CD4-positive, alpha-beta T cell treated with Interleukin-6 for 4 hours (primary cell): ENCODE results near the gene GH1.
A peak's percentile ranks its signal among the peaks of the same experiment; 100 is the strongest.

Experiments used
- DNase-seq: peaks from one replicate; pipeline ENCODE4 v3.0.0-alpha.2; 2020; ENCODE audit warnings: mixed read lengths

GH1 gene

GRCh38 chr17:63944736-63945499 lies 26.3 kb upstream of the GH1 start:
- DNase-seq, result no peak

DNA sequence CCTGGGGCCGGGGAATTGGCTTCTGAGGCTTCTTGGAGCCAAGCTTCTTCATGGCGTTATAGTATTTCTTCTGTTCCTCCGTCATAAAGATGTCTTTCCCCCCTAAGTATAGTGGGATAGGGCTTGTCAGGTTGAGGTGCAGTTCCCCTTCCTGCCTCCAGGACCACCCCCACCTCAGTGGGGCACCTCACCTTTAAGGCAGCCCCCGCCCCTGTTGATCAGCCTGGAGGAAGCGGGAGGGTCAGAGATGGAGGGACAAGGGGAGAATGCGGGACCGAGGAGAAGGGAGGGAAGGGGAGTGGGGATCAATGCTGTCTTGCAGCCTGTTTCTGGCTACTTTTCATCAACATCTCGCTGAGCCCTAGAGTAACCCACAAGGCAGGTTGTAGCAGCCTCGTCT lies 25.1 kb upstream of the GH1 start:
- no peak for DNase-seq

- no peak for DNase-seq
Observed at GRCh38 chr17:63942309-63942985, 23.8 kb upstream of the GH1 start.

GRCh38 chr17:63941751-63942150 lies 23.1 kb upstream of the GH1 start:
- no peak for DNase-seq

DNA sequence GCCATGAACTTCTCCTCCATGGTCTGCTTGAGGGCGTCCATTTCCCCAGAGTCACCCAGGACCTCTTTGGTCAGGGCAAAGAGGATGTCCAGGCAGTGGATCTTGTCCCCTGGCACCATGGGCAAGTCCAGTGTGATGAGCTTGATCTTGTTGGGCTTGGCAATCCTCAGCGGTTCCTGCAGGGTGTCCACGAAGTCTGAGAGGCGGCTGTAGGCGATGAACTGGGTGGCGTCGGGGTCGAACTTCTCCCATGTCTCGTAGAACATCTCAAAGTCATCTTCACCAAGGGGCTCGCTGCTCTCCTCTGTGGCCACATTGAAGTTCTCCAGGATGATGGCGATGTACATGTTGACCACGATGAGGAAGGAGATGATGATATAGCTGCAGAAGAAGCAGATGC lies 22.5 kb upstream of the GH1 start:
- DNase-seq, result no peak

DNA sequence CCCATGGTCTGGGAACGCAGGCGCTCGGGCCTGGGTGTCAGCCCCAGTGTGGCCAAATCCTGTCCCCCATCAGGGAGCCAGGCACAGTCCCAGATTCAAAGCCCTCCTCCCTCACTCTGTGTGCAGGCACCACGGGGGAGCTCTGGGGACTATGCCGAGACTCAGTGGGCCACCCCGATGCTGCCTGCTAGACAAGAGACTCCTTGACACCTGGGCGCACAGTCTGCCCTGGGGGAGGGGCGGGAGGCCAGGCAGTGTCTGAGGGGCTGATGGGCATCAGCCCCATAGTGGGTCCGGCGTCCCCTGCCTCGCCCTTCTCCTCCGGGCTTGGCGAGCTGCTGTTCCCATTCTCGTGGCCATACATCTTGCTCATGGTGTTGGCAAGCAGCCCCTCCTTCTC lies 21.9 kb upstream of the GH1 start:
- DNase-seq, result no peak

GRCh38 chr17:63939884-63940283 lies 21.2 kb upstream of the GH1 start:
- no peak for DNase-seq

DNA sequence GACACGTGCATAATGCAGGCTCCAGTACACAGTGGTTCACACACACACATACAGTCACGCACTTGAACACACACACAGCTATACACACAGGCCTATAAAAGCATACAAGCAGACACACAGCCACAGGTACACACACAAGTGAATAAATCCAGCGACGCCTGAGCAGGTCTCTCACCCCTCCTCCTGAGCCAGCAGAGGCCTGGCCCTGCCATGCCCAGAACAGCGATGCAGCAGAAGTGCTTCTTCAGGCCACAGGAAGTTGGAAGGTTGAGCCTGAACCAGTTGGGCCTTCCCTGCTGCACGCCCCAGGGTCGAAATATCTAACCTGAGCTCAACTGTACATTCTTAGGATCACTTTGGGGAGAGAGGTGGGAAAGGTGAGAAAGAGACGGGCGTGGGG lies 20.8 kb upstream of the GH1 start:
- no peak for DNase-seq

DNA sequence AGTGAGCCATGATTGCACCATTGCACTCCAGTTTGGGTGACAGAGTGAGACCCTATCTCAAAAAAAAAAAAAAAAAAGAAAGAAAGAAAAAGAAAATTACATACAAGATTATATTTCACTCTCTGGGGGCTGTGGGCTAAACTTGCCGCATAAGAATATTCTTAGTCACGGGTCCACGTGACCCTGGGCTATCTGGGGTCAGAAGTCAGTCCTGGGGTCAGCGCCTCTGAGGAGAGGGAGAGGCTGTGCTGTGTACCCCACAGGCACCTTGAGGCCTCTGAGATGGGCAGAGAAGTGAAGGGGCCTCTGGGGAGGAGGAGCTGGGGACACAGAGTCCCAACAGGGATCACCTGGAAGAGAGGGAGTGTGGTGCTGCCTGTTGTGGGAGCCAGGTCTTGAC lies 19.3 kb upstream of the GH1 start:
- no peak for DNase-seq

DNA sequence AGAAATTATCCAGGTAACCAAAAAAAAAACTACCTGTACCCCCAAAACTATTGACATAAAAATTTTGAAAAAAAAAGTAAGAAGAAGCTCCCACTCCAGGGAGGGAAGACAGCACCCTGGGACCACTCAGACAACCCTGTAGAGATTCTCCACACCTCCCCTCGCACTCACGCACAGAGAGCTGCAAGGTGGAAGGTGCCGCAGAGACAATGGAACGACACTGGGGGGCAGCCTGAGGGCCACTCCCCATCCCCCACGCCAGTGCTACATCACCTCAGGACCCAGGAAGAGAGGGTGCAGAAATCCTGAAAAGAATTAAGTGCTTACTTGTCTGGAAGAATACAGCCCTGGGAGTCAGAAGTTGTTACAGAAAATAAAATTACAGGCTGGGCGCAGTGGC lies 18.7 kb upstream of the GH1 start:
- DNase-seq, result no peak

GRCh38 chr17:63934183-63935112 lies 15.8 kb upstream of the GH1 start:
- DNase-seq, result no peak

DNA sequence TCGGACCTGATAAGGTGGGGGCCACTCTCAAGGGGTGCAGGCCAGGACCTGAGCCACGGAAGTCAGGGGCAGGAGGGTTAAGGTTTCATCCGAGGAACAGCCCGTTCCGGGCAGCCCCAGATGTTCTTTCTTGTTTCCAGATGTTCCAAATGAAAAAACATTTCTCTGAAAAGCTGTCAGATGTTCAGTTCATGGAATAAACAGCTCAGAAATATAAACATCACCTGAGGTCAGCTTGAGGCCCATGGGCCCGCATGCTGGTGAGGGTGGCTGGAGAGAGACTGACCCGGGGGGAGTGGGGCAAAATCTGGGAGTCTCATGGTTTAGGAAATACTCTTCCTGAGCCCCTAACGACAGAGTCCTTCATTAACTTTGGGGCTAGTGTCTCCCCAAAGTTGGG lies 15.0 kb upstream of the GH1 start:
- DNase-seq, result no peak

DNA sequence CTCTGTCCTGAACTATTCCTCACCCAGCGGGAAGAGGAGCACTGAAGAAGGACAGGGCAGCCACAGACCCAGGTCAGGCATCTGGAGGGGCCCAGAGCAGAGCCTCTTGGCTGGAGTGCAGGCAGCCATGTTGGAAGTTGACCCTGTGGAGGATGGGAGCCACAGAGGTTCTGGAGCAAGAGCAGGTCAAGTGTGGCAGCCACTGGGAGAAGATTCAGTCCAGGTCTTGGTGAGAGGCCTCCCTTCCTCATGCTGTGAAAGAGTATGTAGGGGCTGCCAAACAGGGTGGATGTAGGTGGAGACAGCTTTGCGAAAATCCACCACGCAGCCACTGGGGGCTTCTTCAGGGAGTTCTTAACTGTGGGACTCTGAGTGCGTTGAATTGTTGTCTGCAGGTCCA lies 14.1 kb upstream of the GH1 start:
- no peak for DNase-seq

GRCh38 chr17:63931981-63932561 lies 13.4 kb upstream of the GH1 start, which contains the start of gene CD79B:
Gene CD79B (minus strand): TSS chr17:63932331. CDS start chr17:63932261, 70 bp downstream.
- peak; percentile 56 for DNase-seq

DNA sequence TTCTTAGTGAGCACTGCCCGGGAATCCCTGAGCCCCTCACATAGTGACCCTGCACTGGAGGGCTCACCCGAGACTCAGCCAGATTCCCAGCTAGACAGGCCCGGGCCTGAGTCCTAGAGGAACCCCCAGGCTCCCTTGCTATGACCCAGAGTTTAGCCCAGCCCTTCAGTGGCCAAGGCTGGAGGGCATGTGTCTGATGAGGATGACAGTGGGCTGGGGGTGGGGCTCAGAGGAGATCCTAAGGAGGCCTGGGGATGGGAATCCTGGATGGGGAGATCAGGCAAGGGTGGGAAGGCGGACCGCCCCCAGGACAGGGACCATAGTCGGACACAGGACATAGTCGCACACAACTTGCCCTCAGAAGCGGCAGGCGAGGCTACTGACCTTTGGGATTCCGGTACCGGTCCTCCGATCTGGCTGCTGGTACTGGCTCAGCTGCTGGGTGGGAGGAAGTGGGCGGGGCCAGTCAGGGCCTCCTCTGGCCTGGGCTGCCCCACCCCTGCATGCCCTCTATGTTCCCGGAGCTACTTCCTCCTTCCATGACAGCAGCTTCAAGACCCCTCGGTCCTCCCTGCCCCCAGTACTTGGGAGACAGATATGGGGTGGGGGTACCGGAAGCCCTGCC lies 12.4 kb upstream of the GH1 start:
- DNase-seq, result peak; percentile 83

- no peak for DNase-seq
Observed at GRCh38 chr17:63929860-63930766, 11.5 kb upstream of the GH1 start.

GRCh38 chr17:63928966-63929695 lies 10.5 kb upstream of the GH1 start:
- DNase-seq, result no peak

DNA sequence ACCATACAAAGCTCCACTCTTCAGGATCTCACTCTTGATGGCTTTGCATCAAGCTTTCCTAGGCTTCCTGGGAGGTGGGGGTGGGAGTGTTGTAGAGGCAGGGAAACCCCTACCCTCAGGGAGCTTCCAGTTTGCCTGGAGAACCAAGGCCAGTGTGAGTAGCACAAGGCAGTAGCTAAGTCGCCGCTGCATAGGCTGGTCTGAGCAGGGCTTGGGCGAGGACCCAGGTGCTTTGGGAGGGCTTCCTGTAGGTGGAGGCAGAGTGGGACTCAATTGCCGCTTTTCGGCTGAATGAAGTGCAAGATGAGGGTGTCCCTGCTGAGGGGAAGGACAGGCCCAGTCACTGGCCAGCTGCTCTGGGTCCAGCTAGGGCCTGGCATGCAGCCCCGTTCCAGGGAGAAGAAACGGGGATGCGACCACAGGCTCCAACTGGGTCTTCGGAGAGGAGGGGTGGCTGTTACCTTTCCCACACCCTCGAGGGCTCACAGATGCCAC lies 9.6 kb upstream of the GH1 start:
- DNase-seq, result no peak

DNA sequence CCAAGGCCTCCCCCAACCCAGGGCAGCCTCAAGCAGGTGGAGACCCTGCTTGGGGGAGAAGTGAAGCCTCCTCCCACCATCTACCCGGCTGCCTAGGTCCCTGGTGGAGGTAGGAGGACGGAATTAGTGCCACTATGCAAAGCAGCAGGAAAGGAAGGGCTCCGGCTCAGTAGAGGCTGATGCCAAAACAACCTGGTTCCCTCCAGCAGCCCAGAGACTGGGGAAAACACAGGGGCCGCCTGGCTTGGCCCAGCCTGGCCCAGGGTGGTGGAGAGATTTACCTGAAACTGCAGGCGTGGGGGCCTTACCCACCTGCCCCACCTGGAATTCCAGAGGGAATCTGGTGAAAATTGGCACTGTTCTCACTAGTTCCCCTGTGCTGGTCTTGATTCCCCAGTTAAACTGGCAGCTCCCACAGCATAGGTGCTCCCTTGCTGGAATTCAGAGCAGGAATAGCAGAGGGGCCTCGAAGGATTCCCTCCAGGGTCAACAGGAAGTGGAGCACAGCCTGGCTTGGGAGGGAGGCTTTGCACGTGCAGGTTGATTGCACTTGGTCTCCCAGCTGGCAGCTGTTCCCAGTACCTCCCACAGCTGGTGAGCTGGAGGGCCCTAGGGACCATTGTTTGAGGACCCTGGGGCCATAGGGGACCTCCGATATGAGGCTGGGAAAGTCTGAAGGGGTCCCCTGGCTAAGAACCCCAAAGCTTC lies 9.0 kb upstream of the GH1 start:
- DNase-seq, result no peak

DNA sequence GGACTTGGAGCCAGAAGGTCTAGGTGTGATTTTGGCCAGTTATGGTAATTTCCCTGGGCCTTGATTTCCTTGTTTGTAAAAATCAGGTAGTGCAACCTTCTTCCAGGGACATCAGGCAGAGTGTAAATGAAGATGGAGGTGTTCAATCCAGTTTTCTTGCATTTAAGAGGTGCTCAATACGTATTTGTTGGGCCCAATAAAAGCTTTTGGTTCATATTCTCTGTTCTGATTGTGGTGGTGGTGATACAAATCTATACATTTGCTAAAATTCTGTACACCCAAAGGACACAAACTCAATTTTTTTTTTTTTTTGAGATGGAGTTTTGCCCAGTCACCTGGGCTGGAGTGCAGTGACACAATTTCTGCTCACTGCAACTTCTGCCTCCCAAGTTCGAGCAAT lies 7.5 kb upstream of the GH1 start:
- DNase-seq, result no peak
